ENCODE results near the gene PHC3.
A peak's percentile ranks its signal among the peaks of the same experiment; 100 is the strongest.

PHC3 gene

GRCh38 chr3:170078620-170079281, 102.8 kb downstream of the PHC3 start:
- no peak for DNase-seq (ENCODE audit: low read depth)

GRCh38 chr3:170077361-170077760, 104.2 kb downstream of the PHC3 start:
- no peak for DNase-seq (ENCODE audit: low read depth)

GRCh38 chr3:170076715-170077238, 104.8 kb downstream of the PHC3 start:
- peak; percentile 65 for DNase-seq (ENCODE audit: low read depth)

- DNase-seq (ENCODE audit: low read depth) = no peak
Measured at GRCh38 chr3:170075441-170076091, 106.0 kb downstream of the PHC3 start.

- no peak for DNase-seq (ENCODE audit: low read depth)
Measured at GRCh38 chr3:170064108-170064507, 117.4 kb downstream of the PHC3 start.

DNA sequence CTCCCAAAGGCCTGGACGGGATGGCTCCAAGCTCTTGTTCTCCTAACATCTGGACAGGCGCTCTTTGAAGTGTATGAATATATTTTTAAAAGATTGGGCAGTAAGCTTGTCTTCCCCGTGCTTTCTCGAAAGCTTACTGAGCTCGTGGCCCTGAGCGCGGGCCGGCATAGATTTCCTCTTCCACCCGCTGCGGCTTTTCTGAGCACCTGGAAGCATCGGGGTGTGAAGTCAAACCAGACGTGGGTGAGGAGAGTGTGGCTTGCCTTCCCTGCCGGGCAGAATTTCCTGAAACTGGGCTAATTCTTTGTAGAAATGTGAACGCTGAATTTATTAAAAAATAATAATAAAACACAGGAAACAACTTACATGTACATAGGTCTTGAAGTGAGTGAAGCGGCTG, 117.8 kb downstream of the PHC3 start:
- no peak for DNase-seq (ENCODE audit: low read depth)

GRCh38 chr3:170062769-170063168, 118.8 kb downstream of the PHC3 start:
- no peak for DNase-seq (ENCODE audit: low read depth)

GRCh38 chr3:170062068-170062467, 119.5 kb downstream of the PHC3 start:
- no peak for DNase-seq (ENCODE audit: low read depth)

- DNase-seq (ENCODE audit: low read depth) = no peak
Measured at GRCh38 chr3:170059447-170059846, 122.1 kb downstream of the PHC3 start.

- DNase-seq (ENCODE audit: low read depth) = no peak
Measured at GRCh38 chr3:170058127-170058526, 123.4 kb downstream of the PHC3 start.

DNA sequence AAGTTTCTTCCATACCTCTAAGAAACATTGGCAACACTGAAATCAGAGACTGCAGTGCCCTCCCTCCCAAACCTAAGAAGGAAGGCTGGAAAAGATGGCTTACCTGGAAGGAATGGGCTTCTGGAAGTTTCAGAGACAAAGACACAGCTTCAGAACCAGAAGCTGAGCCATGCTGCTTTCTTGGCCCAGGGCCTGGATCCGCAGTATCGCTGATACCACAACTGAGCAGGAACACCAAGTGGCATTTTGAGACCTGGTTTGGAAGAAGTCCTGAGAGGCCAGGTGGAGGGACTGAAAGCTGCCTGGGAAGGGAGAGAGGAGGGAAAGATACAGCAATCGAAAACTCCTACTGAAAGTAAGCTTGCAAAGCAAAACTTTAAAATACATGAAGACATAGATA, 124.0 kb downstream of the PHC3 start:
- no peak for DNase-seq (ENCODE audit: low read depth)

DNA sequence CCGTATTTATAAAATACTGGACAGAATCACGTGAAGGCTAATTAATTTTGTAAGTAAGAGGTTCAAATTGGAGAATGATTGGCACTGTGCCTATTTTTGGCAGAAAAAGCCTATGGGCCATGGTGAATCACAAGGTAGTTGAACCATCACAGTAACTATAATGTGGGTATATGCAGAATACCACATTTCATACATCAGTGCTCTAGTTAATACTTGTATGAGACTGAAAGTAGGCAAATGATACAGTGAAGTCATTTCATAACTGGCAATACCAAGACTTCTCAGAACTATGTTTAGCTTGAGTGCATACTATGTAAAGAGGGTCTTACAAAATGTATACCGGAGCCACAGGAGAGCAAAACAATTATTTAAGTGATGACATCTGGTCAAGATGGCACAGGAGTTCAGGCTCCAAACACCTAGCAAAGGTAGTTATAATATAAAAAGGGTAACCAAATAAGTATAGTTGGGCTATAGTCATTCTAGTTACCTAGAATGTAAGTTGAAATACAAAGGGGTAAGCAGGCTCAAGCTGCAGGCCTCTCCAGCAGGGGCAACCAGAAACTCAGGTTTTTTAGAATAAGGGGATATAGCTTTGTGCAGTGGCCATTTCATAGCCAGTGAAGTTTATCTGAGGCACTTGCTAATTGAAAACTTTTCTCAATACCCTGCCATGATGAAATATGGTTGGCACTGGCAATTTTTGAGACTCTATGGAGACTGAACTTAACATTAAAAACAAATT, 124.7 kb downstream of the PHC3 start:
- DNase-seq (ENCODE audit: low read depth) = no peak

GRCh38 chr3:170055209-170055608, 126.3 kb downstream of the PHC3 start:
- peak; percentile 70 for DNase-seq (ENCODE audit: low read depth)

- DNase-seq (ENCODE audit: low read depth) = peak; percentile 45
Measured at GRCh38 chr3:170054204-170054603, 127.3 kb downstream of the PHC3 start.

GRCh38 chr3:170052398-170052797, 129.1 kb downstream of the PHC3 start:
- DNase-seq (ENCODE audit: low read depth) = no peak

GRCh38 chr3:170050753-170051152, 130.8 kb downstream of the PHC3 start:
- DNase-seq (ENCODE audit: low read depth) = no peak

- DNase-seq (ENCODE audit: low read depth) = peak; percentile 85
Measured at GRCh38 chr3:170049146-170050000, 132.2 kb downstream of the PHC3 start.

DNA sequence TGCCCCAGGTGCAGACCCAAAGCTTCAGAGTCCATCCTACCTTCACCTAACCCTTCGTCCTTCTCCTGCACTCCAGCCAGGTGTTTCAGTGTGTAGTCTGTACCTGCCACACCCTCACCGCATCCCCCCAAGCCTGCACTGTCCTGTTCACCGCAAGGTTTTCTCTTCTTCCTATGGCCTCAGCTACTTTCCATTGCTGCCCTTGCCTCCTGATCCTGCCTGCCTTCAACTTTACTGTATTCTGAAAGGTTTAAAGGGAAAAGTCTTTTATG, 134.5 kb downstream of the PHC3 start:
- DNase-seq (ENCODE audit: low read depth) = no peak

DNA sequence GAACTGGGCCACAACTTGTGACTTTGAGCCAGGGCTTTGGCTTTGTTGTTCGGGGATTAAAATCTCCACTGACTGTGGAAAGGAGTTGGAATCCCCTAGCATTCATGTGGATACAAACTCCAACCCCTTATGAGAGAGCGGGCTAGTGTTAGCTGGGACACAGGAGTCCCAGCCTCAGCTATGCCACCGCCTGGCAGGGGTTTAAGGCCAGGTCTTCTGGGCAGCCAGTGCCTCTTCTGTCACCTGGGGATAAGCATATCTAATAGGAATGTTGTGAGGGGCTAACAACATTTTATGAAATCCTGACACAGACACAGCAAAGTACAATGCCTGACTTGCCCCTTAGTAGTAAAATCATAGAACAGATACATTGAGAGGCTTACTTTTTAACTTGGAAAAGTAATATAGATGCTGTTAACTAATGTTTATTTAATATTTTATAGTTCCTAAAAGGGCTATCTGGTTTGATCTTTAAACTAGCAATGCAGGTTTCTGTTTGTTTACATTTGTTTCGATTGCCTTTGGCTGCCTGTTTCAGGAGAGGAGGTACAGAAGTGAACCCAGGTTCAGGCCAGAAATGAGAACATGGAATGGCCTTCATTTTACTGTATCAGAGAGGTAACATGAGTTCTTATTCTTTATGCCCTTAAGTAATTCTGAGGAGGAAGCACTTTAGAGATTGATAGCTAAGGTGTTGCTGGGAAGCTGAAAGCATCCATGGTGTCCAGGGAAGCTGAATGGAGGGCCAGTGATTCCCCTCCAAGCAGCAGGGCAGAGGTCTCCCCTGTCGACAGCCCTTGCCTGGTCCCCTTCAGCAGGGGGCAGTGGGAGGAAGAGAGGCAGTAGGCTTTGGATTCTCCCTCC, 135.0 kb downstream of the PHC3 start:
- DNase-seq (ENCODE audit: low read depth) = no peak

DNA sequence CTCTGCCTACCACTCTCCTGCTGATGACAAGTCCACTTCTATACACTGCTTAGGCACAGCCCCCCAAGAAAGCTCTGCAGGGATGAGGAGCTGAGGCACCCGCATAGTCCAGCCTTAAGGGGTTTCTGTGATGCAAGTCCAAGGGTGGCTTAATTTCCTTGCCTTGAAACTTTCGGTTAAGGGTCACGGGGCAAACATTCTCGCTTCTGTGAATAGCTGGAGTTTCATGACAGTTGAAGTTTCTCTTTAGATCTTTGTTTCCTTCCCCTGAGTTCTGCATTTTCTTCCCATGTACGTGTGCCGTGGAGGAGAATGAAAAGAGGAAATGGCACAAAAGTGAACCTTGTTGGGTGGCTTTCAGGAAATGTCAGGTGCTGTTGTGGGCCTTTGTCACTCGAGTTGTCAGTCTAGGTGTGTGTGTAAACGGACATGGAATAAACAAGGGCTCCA, 136.7 kb downstream of the PHC3 start:
- no peak for DNase-seq (ENCODE audit: low read depth)

GRCh38 chr3:170044271-170044670, 137.3 kb downstream of the PHC3 start:
- no peak for DNase-seq (ENCODE audit: low read depth)
